Esophagus squamous epithelium (tissue), 4 donors: ENCODE results near the gene PJVK.

Experiments used
- CTCF ChIP-seq, 6 experiments: fragments of 450-650 bp in 4 of 6; fragments of 200-600 bp in 2 of 6; sonication (generic) in 2 of 6; IDR thresholded peaks; one replicate each; pipeline ENCODE4 v1.5.1; 2016 to 2019; ENCODE audit warnings: antibody characterized with exemption in 6 of 6, mild to moderate bottlenecking in 4 of 6, moderate library complexity in 4 of 6
- POLR2A ChIP-seq, 4 donors: fragments of 450-650 bp; IDR thresholded peaks; one replicate each; pipeline ENCODE4 v1.6.1; 2017; ENCODE audit warnings: antibody characterized with exemption in 4 of 4, mild to moderate bottlenecking in 4 of 4, moderate library complexity in 3 of 4

GRCh38 chr2:178498137-178498536 is 47.0 kb downstream of the PJVK start:
- no peak for TF ChIP-seq CTCF (IDR thresholded peaks at IDR 0.05)
- no peak for TF ChIP-seq POLR2A (IDR thresholded peaks at IDR 0.05)
